Activated T-helper 9 cell treated with anti-CD3 and anti-CD28 coated beads, Interleukin-2, amount 50 U/mL, for 16 hours (primary cell): Measurements from ENCODE around the gene LRFN2.

Experiments
- DNase-seq: peaks from one replicate; pipeline ENCODE4 v3.0.0-alpha.2; 2020; ENCODE audit warnings: low read depth

The LRFN2 gene

DNA sequence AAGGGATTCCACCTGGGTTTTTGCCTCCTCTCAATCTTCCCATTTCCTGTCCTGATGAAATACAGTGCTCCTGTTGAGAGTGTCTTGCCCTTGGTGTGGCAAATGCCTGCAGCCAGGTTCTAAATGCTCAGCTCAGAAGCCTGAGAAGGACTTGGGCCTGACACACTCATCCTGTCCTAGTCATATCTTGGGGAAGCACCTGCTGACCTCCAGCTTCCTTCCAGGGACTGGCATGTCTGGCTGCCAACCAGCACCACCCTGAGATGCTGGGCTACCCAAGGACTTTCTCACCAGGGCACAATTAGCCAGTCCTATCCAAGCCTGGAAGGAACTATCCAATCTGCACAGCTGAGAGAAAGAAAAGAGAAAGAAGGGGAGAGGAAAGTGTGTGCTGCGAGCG lies 43.4 kb downstream of the LRFN2 start:
- DNase-seq = no peak

DNA sequence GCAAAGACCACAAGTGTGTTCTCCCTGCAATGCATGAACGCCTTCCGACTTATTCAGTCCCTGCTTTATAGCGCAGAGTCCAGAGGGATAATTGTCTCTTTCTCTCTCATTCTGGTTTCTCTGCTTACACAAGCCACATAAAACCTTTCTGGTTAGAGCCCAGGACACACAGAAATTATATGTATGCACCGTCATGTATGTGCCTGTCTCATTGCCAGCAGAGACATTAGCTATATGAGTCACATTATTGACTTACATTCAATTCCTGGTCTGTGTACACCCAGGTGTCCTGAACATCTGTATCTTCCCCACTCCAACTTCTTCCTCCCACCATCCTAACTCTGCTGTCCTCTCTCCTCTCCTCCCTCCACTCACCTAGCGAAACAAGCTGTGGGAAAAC lies 44.0 kb downstream of the LRFN2 start:
- no peak for DNase-seq

DNA sequence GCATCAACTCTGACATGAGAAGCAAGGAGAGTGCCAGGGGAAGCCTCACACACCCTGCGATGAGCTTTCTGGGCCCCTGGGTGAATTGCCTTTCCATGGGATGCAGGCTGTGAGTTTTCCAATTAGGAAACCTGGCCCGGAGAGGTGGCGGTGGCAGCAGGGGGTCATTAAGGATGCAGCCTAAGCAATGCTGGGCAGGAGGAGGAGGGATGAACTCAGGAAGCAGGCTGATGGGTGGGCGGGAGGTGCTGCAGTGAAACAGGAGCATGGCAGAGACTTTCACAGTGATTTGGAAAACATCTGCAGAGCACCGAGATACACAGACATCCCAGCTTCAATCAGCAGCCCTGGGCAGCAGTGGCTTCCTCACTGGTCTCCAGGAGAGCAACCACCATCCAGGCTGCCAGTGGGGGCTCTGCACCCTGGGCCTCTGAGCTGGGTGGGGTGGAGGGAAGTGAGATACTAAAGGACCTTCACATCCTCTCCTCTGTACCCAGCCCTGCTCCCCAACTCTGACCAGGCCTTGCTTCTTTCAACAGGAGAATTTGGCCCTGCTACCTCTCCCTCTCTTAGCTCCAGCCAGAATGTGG lies 44.9 kb downstream of the LRFN2 start:
- DNase-seq = no peak

DNA sequence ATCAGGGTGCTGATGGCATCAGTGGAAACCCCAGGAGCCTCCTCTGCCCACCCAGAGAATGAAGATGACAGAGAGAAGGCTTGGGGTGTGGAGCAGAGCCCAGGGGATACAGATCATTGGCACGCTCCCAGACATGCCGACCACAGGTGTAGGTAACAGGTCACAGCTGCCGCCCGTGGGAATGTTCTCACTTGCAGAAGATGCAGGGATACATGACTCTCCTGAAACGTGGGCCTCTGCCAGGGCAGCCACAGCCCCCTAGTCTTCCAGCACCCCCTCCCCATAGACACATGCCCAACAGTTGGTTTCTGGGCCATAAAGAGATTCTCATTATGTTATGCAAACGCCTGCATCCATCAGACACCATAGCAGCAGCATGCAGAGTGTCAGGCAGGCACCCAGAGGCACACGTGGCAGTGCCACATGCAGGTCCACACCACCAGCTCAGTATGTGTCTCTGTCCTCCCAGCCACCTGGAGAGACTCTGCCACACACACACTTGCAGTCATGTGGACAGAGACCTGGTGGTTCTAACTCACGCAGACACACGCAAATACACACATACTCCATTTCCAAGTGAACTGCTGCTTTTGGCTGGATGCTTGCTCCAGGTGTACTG lies 45.5 kb downstream of the LRFN2 start:
- no peak for DNase-seq

DNA sequence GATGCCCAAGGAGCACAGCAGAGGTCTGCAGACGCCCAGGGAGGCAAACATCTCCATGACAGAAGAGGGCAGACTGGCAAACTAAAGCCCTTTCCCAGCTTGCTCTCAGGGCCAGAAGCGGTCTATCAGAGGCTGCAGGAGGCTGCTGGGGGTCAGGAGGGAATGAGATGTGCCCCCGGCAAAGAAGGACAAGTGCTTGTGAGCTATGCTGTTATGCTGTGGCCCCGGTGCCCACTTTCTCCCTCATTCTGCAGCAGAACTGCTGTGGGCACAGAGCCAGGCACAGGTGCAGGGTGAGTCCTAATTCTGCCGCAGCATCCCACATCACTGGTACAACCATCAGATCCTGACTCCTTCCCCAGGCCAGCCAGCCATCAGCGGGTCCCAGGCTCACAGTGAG lies 46.4 kb downstream of the LRFN2 start:
- no peak for DNase-seq

DNA sequence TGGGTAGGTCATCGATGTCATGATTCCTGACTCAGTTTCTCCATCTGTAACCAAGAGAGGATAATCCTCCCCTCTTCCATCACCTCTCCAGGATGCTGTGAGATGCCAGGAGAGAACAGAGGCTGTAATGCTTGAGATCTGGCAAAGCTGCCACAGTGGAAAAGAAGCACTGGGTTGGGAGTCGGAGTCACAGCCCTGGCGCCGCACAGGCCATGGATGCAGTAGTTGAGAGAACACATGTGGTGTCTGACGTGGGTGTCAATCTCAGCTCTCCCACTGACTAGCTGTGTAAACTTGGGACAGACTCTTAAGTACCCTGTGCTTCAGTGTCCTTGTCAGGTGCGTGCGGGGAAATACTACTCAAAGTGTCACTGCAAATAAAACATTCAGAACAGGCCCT lies 47.3 kb downstream of the LRFN2 start:
- no peak for DNase-seq

DNA sequence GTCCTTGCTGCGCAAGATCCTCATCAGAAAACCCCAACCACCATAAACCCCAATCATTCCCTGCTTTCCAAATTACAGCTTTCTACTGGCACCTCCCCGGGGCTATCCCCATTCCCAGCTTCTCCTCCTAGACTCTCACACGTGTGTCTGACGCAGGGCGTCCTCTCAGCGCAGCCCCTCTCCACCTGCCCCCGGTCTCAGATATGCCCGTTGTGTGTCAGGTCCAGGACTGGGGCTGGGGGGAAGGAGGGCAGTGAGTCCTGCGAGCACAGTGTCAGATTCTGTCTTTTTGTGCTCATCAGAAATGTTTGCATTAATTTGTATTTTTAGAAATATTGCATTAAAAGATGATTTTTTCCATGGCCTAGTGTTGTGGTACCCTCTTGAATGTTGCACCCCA lies 48.6 kb downstream of the LRFN2 start:
- DNase-seq = no peak

DNA sequence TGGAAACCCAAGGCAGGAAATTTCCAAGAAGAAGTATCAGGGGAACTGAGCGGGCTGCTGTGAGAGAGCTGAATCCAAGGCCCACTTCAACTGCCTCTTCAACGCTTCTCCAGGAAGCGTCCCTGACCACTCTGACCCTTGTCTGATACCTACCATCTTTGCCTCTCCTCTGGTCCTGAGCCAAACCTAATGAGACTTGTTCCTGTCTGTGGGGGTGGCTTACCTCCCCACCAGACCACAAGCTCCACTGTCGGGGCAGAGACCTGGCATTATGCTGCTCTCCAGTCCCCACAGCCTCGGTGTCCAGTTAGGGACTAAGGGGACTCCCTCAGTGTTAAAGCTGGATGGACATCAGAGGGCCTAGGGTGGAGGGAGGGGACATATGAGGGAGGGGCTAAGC lies 49.7 kb downstream of the LRFN2 start:
- DNase-seq = no peak

DNA sequence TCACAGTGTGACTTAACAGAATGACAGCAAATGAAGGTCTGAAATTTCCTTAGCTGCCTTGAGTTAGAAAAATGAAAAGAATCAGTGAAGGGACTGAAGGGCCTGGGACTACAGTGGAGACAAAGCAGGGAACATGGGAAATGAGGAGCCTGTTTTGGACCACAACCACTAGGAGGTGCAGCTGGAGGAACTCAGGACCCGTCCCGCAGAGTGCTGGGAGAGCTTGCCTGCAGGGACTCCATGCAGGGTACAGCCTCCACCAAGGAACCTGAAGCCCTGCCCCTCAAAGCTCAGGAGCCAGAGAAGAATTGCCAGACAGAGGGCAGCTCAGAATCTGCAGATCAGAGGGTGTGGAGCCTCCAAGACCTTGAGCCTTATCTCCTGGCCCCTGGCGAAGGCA lies 50.7 kb downstream of the LRFN2 start:
- no peak for DNase-seq

DNA sequence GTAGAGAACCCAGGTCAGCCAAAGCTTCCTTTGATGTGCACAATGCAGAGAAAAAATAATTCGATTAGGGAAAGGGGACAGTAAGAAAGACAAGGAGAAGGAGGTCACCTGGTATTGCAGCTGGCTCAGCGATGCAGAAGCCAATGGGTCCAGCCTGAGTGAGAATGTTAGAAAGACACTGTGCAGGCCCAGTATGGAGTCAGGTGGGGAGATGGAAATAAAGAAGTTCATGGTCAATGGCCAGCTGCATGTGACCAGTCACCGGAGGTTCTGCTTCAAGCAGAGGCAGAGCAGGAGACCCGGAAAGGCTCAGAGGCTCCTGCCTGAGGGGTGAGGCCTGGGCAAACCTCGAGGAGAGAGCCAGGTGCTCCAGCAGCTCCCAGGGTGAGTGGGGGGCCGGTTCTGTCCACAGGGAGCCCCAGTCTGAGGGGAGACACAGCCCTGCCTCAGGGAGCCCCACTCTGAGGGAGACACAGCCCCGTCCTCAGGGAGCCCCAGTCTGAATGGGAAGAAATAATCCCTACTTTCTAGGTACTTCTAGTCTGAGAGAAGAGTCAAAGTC lies 51.3 kb downstream of the LRFN2 start:
- DNase-seq = no peak

DNA sequence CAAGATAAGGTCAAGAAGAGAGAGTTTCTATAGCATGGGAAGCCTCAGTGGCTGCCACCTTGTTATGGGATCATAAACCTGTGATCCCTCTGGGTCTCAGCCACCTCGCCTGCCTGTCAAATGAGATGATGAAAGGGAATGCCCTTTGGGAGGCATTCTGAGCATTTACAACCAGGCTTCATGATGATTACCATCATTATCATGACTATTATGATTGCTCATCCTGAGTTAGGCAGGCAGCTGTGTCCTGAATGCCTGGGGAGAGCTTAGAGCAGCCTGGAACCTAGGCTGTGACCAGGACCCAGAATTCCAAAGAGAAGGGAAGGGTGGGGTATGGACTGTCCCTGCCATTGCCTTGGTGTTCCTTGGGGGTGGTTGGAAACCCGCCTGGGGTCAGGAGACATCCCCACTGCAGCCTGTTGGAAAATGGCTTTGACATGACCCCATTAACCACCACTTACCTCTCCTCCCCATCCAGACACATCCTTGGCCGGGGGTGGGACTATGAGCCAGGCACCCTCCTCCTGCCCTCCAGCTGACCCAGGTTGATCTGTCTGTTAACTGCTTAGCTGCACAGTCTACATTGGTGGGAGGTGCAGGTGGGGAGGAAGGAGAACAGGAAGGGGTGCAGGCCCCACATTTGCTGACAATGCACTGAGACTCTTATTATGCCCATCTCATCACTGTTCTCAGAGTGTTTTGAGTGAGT lies 51.9 kb downstream of the LRFN2 start:
- no peak for DNase-seq

DNA sequence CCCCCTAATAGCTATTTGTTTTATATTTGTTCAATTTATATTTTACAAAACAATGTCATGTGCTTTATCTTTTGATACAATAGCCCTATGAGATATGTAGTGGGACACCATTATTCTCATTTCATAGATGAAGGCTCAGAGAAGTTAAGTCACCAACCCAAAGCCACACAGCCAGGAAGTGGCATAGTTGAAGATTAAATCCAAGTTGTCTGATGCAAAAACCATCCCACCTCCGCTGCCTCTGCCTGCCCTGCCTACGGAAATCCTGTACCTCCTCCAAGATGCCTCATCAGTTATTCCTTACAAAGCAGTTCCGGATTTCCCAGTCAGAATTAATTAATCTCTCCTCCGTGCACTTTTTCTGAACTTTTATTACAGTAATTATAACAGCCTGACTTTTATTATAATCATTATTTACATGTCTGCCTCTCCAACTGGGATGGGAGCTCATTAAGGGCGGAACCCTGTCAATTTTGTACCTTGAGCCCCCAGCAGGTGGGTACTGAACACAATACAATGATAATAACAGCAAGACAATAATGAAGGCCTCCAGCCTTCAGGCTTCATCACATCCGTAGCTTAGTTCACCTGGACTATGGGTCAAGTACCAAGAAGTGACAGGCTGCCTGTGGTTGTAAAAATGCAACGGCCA lies 54.7 kb downstream of the LRFN2 start:
- no peak for DNase-seq

DNA sequence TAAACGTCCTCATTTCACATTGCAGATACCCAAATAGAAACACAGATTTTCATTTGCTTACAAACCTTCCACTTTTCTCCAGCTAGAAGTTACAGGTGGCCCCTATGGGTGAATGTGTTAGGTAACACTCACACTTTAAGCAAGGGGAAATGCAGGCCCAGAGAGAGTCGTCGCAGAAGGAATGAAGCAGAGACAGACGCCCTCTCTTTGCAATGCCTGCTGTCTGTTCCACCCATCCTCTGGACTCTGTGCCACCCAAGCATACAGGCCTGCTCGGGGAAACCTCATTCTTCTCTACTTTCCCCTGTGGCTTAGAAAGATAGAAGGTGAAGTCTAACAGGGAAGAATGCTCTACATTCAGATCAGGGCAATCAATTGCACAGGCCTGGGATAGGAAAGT lies 57.2 kb downstream of the LRFN2 start:
- no peak for DNase-seq

DNA sequence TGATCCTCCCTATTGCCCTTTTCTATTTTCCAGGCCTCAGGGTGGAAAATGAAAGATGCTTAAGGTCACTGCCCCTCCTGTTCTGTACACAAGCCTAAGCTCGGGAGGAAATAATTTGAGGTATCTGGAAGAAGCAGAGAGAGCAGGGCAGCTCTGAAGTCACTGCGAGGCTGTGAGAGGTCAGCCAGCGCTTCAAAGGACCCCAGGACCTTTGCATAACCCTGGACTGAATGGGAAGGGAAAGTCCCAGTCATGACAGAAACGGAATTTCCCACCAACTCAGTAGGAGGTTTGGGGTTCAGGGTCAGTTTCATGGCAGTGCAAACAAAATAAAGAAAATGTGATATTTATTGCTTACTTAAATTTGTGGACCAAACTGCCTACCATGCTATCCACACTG lies 58.1 kb downstream of the LRFN2 start:
- DNase-seq = no peak

DNA sequence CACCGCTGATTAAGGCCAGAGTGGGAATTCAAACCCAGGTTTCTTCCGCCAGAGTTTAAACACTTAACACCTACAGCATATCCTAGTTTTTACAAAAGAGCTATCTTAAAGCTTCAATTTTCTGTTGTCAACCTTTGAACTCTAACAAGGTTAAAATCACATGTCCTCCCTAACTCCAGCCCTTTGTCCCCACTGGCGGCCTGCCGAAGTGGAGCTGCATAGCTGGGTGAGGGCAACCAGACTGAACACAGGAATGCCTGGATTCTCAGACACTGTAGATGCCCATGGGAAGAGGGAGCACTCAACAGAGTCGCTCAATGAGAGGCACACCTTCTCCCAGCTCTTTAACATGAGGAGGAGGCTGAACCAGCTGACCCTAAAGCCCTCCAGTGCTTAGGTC lies 59.1 kb downstream of the LRFN2 start:
- DNase-seq = no peak

DNA sequence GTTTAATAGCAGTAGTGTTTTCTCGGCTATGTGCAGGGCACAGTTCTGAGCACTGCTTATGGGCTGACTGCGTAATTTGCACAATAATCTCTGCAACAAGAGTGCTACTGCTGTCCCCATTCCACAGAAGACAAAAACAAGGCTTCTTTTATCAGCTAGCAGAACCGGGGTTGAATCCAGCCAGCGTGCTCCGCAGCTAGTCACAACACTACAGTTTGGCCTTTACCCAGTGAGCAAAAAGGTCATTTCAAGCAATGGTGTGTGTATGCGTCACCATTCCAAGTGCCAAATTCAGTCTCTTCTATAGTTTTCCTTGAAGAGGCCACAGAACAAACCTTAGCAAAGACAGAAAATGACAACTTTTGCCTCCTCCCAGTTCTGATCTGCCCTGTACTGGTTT lies 61.1 kb downstream of the LRFN2 start:
- no peak for DNase-seq

DNA sequence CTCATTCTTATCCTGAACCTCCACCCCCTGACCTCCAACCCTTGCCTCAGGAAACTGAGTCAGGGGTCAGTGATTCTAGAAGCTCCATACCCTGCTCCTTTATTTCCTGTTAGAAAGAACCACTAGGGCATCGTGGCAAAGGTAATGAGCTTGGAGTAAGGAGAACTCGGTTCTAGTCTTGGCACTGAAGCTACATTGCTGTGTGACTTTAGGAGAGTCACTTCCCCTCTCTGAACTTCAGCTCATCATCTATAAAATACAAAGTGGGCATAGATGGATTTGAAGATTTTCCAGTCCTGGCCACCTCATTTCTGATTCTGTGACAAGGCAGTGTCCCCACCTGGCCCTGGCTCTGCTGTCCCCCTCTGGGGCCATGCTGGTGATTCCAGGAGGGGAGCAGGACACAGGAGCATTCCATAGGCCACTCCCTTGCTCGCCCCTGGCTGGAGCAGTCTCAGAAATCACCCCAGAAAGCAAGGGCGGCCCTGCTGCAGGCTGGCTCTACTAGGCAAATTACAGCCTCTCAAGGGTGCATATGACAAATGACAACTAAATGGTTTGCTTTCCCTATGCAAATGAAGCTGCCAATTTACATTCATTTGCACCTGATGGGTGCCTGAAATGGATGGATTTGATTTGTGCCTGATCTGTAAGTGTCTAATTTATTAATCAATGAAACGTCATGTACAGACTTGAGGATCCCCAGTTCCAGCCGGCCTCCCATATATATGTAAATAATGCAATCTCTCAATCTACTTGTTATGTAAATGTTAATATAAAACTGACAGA lies 62.2 kb downstream of the LRFN2 start:
- DNase-seq = no peak

DNA sequence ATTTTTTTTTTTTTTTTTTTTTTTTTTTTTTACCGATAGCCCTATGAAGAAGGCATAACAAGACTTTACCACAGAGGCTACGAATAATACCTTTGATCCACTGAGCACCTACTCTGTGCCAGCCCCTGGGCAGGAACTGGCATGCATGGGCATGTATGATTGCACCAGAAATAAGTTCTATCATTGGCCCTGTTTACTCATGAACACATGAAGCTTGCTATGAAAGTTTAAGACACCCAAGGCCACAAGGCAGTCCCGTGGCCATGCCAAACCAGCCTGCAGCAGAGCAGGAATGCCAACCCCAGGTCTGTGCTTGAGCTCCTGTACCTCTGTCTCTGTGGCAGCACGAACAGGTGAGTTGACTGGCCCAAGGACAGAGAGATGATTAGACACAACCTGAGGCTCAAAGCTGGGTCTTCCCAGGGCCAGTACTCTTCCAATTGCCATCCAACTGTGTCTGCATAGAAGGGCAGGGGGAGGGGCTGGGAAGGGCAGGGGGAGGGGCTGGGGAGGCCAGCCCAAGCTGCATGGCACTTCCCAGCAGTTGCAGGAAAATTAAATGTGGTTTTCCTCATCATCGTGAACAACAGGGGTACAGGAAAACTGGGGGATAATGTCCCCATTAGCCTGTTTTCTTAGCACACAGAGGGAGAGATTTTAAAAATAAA lies 63.5 kb downstream of the LRFN2 start:
- no peak for DNase-seq

DNA sequence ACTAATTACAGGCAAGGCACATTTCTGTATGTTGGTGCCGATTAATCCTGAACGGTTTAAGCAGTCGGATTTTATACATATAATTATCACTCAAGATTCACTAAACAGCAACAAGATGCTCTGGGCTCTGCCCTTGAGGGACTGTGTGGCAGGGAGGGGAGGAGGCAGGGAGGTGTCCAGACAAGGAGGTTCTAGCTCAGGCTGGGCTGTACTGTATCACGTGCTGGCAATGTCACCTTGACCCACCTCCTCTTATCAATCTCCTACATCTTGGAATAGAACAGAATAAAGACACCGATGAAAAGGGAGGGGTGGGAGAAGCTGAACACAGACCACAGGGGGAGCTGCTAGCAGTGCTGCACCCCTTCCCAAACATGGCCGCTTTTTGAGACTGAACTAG lies 65.7 kb downstream of the LRFN2 start:
- DNase-seq = no peak

DNA sequence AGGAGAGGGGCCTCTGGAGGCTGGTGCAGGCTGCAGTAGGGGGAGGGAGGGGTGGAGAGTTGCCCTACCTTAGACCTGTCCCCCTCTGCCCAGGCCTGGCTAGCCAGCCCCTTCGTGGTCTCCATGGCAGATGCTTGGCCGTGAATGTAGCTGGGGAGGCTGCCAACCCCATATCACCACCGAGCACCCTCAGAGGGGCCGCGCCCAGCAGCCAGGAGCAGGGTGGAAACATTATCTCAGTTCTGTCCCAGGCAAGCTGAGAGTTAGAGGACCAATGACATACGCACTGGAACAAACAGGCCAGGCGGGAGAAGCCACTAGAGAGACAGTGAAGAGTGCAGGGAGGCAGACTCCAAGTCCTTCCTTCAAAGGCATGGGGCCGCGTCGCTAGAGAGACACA lies 66.5 kb downstream of the LRFN2 start:
- DNase-seq = no peak

DNA sequence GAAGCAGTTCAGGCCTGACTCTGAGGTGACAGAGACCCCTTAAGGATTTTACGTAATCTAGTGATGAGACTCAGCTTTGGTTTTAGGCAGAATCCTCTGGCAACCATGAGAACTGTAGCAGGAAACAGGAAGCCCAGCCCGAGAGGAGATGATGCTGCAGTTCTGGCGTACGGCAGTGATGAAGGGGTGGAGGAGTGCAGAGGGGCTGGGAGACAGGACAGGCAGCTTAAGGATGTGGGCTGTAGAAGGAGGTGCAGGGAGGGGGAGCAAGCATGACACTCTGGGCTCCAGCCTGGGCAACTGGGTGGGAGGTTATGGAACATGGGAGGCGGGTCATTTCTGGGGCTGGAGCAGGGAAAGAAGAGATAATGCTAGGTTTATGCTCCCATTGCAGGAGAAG lies 67.1 kb downstream of the LRFN2 start:
- DNase-seq = no peak

DNA sequence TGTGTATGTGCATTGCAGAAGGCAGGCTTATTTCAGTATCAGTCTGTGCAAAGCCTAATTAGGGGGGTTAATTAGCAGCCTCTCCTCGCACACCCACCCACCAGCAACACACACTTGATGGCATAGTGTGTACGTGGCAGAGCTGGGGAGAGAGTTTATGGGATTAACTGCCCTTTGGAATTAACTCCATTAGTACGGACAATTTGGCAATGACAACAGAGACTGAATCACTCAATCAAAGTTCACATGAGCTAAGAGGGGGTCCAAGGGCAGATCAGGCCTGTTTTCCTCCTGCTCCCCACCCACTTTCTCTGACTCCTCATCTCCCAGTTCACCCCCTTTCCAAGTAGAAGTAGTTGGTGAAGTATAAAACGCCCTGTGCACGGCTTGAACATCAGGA lies 69.5 kb downstream of the LRFN2 start:
- DNase-seq = no peak
